GM21825 (cell line): Measurements from ENCODE around the gene SERPINB1.

Experiments
- ATAC-seq: cut with Tn5 transposase; IDR thresholded peaks from one replicate; pipeline ENCODE4 v1.9.1; 2021; ENCODE audit warnings: mild to moderate bottlenecking, moderate library complexity; ENCODE audit not compliant: unreplicated experiment

Gene SERPINB1

DNA sequence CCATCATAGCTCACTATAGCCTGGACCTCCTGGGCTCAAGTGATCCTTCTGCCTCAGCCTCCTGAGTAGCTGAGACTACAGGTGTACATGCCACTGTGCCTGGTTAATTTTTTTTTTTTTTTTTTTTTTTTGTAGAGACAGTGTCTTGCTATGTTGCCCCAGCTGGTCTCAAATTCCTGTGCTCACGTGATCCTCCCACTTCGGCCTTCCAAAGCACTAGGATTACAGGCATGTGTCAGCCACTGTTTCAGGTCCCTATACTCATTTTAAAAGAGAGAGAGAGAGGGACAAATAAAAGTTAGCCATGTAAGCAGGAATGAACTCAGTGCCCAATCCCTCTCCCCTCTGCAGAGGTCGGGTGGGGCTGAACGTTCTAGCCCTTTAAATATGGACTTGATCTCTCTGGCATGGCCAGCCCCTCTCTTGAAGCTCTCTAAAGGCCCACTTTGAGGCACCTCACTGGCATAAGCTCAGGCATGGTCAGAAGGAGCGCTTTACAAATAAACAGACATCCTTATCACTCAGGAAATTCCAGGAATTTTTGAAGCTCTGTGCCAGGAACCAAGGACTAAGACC, 9.0 kb upstream of the SERPINB1 start:
- no peak for ATAC-seq

DNA sequence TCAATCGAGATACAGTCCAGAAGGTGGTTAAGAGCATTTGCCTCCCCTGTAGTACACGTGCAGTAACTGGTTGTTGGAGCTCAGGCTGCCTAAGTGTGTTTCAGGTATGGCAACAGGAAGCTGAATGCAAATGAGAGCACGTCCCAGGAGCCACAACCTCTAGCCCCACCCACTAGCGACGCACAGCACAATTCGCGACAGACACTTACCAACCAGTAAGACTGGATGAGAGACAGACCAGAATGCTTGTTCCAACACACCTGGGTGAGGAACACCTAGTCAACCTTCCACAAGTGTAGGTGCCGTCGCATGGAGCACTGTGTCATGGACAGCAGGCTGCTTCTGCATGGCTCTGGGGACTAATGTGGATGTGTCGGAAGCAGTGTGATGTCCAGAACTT, 7.2 kb upstream of the SERPINB1 start:
- ATAC-seq: peak; percentile 53

DNA sequence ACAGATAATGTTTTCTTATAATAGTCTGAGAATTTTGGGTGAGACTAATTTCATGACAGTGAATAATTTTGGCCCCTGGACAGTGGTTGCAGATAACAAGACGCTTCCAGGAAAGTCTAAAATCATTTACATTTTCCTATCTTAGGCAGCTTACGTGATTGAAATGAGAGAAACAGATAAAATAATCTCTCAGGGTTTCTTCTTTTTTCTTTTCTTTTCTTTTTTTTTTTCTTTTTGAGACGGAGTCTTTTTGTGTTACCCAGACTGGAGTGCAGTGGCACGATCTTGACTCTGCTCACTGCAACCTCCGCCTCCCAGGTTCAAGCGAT, 4.2 kb upstream of the SERPINB1 start:
- ATAC-seq: no peak

DNA sequence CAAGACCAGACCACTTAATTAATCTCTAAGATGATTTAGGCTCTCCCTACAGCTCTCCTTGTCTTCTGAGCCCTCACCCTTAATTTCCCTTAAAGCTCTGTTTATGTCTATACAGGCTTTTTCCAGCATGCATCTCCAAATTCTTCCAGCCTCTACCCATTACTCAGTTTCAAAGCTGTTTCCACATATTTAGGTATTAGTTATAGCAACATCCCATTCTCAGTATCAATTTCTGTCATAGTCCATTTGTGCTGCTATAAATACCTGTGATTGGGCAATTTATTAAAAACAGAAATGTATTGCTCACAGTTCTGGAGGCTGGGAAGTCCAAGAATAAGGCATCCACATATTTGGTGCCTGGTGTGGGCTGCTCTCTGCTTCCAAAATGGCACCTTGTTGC, 2.3 kb upstream of the SERPINB1 start:
- ATAC-seq: no peak

GRCh38 chr6:2843138-2843740, 1.6 kb upstream of the SERPINB1 start:
- ATAC-seq: no peak

DNA sequence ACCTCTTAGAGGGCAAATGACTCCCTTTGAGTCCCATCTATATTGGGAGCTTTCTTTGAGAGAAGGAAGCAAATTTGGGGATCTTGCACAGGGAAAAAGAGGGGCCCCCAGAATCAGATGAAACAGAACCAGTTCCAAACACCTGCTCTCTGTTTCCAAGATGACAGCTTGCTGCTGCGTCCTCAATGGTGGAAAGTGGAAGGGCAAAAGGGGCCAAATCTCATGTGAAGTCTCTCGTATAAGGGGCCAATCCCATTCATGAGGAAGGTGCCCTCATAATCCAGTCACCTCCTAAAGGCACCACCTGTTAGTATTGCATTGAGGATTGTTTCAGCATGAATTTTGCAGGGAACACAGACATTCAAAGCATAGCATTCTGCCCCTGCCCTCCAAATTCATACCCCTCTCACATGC, 483 bp upstream of the SERPINB1 start:
- no peak for ATAC-seq

- ATAC-seq: no peak
Measured at GRCh38 chr6:2840749-2841061, 958 bp downstream of the SERPINB1 start.

- no peak for ATAC-seq
Measured at GRCh38 chr6:2839982-2840748, 1.5 kb downstream of the SERPINB1 start.

GRCh38 chr6:2839195-2839981, 2.3 kb downstream of the SERPINB1 start:
- no peak for ATAC-seq

GRCh38 chr6:2838251-2838650, 3.4 kb downstream of the SERPINB1 start:
- no peak for ATAC-seq

GRCh38 chr6:2834262-2834661, 7.4 kb downstream of the SERPINB1 start:
- ATAC-seq: no peak

- no peak for ATAC-seq
Measured at GRCh38 chr6:2831392-2831791, 10.3 kb downstream of the SERPINB1 start.

GRCh38 chr6:2830183-2830582, 11.5 kb downstream of the SERPINB1 start:
- no peak for ATAC-seq

GRCh38 chr6:2829253-2829652, 12.4 kb downstream of the SERPINB1 start:
- no peak for ATAC-seq

DNA sequence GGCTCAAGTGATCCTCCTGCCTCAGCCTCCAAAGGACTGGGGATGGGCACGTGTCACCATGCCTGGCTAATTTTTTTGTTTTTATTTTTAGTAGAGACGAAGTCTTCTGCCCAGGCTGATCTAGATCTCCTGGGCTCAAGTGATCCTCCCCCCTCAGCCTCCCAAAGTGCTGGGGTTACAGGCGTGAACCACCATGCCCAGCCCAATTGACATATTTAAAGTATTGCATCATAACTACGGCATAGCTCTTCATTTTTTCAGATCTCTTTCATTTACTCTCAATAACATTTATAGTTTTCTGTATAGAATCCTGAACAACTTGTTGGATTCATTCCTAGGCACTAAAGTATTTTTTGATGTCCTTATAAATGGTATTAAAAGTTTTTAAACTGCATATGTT, 13.0 kb downstream of the SERPINB1 start:
- ATAC-seq: no peak

- ATAC-seq: no peak
Measured at GRCh38 chr6:2827142-2827541, 14.5 kb downstream of the SERPINB1 start.

GRCh38 chr6:2826131-2826530, 15.5 kb downstream of the SERPINB1 start:
- no peak for ATAC-seq

- no peak for ATAC-seq
Measured at GRCh38 chr6:2823104-2823850, 18.4 kb downstream of the SERPINB1 start.

DNA sequence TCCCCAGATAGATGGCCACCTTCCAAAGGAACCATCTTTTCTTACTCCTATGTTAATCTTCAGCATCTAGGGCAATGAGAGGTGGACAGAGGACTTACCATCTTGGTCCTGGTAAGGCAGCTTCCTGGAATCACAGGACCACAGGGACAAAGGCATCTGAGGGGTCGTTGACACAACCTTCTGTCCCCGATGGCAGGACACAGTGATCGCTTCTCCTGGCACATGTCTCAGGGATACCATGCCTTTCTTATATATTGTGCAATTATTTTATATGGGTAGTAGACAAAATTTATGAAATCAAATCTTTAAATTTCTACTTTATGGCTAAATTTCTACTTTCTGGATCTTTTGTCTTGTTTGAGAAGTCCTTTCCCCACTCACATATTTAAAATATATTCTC, 20.1 kb downstream of the SERPINB1 start:
- ATAC-seq: no peak

GRCh38 chr6:2820415-2820814, 21.2 kb downstream of the SERPINB1 start:
- ATAC-seq: no peak

DNA sequence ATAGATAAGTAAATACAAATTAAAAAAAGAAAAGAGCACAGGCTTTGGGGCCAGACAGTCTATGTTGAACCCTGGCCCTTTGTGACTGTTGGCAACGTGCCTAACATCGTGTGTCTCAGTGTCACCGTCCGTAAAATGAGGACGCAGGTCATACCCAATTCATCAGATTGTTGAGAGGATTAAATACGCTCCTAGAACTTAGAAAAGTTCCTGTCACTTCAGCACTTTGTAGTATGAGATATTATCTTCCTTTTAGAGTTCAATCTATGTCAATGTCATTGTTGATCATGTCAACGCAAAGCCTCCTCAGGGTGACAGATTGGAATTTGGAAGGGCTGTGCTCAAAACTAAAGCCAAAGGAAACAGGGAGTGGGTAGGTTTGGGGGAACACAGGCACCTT, 21.7 kb downstream of the SERPINB1 start:
- no peak for ATAC-seq
